Activated CD4-positive, alpha-beta T cell treated with anti-CD3 and anti-CD28 coated beads, Interleukin-2, amount 10 ng/mL, durations not matched to agents 7 days and 5 days (primary cell): ENCODE measurements around the gene SLC2A2. TPM values are rescaled to one million over a fixed set of nuclear protein-coding genes. Genes with fewer than 3 reads are reported as not detected.

Experiments
- CTCF ChIA-PET: fragments of 350-600 bp; sonication (Branson Sonifier 250); formaldehyde crosslinking; loops from one replicate; lab custom pipeline; 2021; ENCODE audit warnings: antibody characterized with exemption; lab: Charles Lee
- POLR2A ChIA-PET: fragments of 350-600 bp; sonication (Branson Sonifier 250); formaldehyde crosslinking; loops from one replicate; lab custom pipeline; 2021; ENCODE audit warnings: antibody characterized with exemption; lab: Charles Lee
- DNase-seq: peaks from one replicate; pipeline ENCODE4 v3.0.0-alpha.2; 2020
- H3K27ac Mint-ChIP-seq: one replicate; pipeline ENCODE4 v1.8.0; 2021; ENCODE audit warnings: mild to moderate bottlenecking, moderate library complexity, mixed read lengths
- H3K27me3 Mint-ChIP-seq: one replicate; pipeline ENCODE4 v1.8.0; 2021; ENCODE audit warnings: mixed read lengths
- H3K36me3 Mint-ChIP-seq: one replicate; pipeline ENCODE4 v1.8.0; 2021; ENCODE audit warnings: low read depth, mixed read lengths
- H3K4me1 Mint-ChIP-seq: one replicate; pipeline ENCODE4 v1.8.0; 2021; ENCODE audit warnings: mixed read lengths
- H3K4me3 Mint-ChIP-seq: one replicate; pipeline ENCODE4 v1.8.0; 2021; ENCODE audit warnings: mild to moderate bottlenecking, moderate library complexity, mixed read lengths
- H3K9me3 Mint-ChIP-seq: one replicate; pipeline ENCODE4 v1.8.0; 2021; ENCODE audit warnings: mixed read lengths
- total RNA-seq, 2 experiments: library from RNA; stranded (reverse); gene quantifications; one replicate each; pipeline ENCODE4 v1.2.3, GENCODE V29; 2021

Gene SLC2A2
- total RNA-seq, 2 experiments from 2014 or later, result not detected

DNA sequence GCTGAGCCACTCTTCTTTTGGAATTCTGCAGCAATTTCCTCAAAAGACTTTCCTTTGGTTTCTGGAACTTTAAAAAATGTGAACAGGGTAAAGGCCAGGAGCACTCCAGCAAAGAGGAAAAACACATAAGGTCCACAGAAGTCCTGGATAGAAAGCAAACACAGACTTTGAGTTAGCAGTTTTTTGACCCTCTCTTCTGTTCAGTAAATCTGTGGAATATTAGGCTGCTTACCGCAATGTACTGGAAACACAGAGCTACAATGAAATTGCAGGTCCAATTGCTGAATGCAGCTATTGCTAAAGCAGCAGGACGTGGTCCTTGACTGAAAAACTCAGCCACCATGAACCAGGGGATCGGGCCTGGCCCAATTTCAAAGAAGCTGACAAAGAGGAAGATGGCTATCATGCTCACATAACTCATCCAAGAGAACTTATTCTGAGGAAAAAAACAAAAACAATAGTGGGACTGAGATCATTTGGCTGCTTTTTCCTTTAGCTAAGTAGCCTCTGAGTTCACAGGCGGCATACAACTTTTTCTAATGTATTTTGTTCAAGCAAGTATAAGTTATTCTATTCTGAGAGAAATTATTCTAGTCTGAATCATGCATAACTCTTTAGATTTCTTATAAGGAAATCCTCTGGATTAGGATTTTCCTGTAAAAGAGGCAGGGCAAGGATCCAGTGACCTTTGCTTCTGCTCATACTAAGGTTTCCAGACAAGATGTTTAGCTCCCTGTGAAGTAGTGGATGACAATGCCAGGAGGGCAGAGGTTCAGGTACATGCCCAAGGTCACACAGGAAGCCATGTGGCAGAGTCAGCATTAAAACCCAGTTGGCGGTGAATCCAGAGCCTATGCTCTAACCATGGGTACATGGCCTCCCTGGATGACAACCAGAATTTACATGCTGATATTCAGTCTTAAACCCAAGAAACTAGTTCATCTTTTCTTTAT is 28.3 kb downstream of the SLC2A2 start:
- CTCF ChIA-PET, result no interaction called here
- H3K9me3 Mint-ChIP-seq, result no peaks in the 10 kb centered on the region
- no peak for DNase-seq
- H3K27me3 Mint-ChIP-seq, result peaks cover 2% of the 10 kb centered on the region
- no peak overlapping the region for H3K27ac Mint-ChIP-seq
- H3K4me3 Mint-ChIP-seq, result no peak overlapping the region
- no peaks in the 10 kb centered on the region for H3K4me1 Mint-ChIP-seq
- no peaks in the 10 kb centered on the region for H3K36me3 Mint-ChIP-seq
- POLR2A ChIA-PET, result no interaction called here

GRCh38 chr3:170992854-170993253 is 33.7 kb downstream of the SLC2A2 start:
- POLR2A ChIA-PET, result no interaction called here
- peaks cover 13% of the 10 kb centered on the region for H3K27me3 Mint-ChIP-seq
- H3K9me3 Mint-ChIP-seq, result no peaks in the 10 kb centered on the region
- CTCF ChIA-PET, result no interaction called here
- H3K36me3 Mint-ChIP-seq, result no peaks in the 10 kb centered on the region
- H3K27ac Mint-ChIP-seq, result no peak overlapping the region
- H3K4me1 Mint-ChIP-seq, result no peaks in the 10 kb centered on the region
- no peak for DNase-seq
- H3K4me3 Mint-ChIP-seq, result no peak overlapping the region

DNA sequence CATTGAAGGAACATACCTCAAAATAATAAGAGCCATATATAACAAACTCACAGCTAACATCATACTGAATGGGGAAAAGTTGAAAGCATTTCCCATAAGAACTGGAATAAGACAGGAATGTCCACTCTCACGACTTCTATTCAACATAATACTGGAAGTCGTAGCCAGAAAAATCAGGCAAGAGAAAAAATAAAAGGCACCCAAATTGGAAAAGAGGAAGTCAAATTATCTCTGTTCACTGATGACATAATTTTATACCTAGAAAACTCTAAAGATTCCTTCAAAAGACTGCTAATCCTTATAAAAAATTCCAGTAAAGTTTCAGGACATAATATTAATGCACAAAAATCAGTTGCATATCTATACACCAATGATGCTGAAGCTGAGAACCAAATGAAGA is 34.9 kb downstream of the SLC2A2 start:
- H3K9me3 Mint-ChIP-seq, result no peaks in the 10 kb centered on the region
- DNase-seq, result no peak
- CTCF ChIA-PET, result no interaction called here
- H3K27ac Mint-ChIP-seq, result no peak overlapping the region
- no peaks in the 10 kb centered on the region for H3K36me3 Mint-ChIP-seq
- peaks cover 15% of the 10 kb centered on the region for H3K27me3 Mint-ChIP-seq
- no peaks in the 10 kb centered on the region for H3K4me1 Mint-ChIP-seq
- POLR2A ChIA-PET, result no interaction called here
- H3K4me3 Mint-ChIP-seq, result no peak overlapping the region

DNA sequence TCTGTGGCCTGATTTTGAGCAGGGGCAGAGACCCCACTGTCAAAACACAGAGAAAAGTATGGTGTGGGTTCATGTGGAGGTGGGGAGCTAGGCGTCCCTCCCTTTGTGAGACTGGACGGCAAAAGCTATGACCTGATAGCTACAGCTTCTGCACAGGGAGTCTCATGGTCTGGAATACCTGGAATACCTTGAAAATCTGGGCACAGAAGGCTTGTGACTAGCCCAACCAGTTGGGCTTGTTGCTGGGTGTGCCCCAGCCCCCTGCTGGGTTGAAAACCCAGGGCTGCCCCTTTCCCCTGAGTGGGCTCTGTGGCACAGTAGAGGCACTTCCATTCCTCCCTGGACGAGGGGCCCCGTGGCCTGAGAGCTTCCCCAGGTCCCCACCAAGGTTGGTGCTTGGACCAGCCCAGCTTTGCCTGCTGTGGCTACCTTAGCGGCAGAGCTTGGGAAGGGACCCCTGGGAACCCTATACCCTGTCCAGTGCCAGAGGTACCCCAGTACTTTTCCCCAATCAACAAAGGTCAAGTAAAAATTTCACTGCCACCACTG is 37.3 kb downstream of the SLC2A2 start:
- DNase-seq, result no peak
- no peaks in the 10 kb centered on the region for H3K36me3 Mint-ChIP-seq
- CTCF ChIA-PET, result no interaction called here
- no peaks in the 10 kb centered on the region for H3K4me1 Mint-ChIP-seq
- no peak overlapping the region for H3K27ac Mint-ChIP-seq
- no peaks in the 10 kb centered on the region for H3K9me3 Mint-ChIP-seq
- peaks cover 13% of the 10 kb centered on the region for H3K27me3 Mint-ChIP-seq
- no peak overlapping the region for H3K4me3 Mint-ChIP-seq
- POLR2A ChIA-PET, result no interaction called here

DNA sequence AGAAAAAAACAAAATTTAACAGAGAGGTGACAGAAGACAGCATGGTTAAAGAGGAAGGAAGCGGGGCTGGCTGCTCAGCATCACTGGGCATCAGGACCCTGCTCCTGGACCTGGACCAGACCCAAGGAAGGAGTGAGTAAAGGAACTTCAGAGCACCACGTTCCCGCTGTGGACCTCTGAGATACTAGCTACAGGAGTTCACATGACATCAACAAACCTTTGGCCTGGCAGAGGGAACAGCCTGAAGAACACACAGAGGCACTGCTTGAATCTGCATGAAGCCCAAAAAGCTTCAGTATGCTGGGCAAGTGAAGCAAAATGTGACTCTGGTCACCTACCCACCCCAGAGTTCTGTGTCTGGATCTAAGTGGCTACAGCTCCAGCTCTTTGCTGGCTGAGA is 38.1 kb downstream of the SLC2A2 start:
- ChIA-PET CTCF (interaction anchor here (0.6 kb wide), 1 partner anchor 120 kb away, joined by 3 read pairs; no protein-coding TSS in a partner anchor), POLR2A (no interaction called here)
- H3K9me3 Mint-ChIP-seq, result no peaks in the 10 kb centered on the region
- peaks cover 16% of the 10 kb centered on the region for H3K27me3 Mint-ChIP-seq
- no peak overlapping the region for H3K4me3 Mint-ChIP-seq
- DNase-seq, result no peak
- no peaks in the 10 kb centered on the region for H3K36me3 Mint-ChIP-seq
- no peak overlapping the region for H3K27ac Mint-ChIP-seq
- no peaks in the 10 kb centered on the region for H3K4me1 Mint-ChIP-seq

DNA sequence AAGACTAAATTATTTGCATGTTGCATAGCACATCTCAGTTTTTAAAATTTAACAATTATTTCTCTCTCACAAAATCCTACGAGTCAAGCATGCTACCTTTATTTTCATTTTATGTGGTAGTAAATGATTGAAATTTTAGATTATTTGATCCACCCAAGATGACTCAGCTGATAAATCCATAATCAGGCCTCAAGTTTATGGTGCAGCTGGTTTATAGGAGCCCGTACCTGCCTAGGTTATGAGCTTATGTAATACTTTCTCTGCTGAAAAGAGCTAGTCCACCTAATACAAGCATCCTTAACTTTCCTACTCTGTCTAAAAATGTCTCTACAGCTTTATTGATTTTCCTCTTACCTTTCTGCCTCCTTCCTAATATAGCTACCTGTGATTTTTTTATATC is 41.2 kb downstream of the SLC2A2 start:
- Mint-ChIP-seq H3K36me3 (no peaks in the 10 kb centered on the region), H3K4me1 (no peaks in the 10 kb centered on the region), H3K27ac (no peak overlapping the region), H3K9me3 (no peaks in the 10 kb centered on the region), H3K4me3 (no peak overlapping the region), H3K27me3 (peaks cover 11% of the 10 kb centered on the region)
- no peak for DNase-seq
- ChIA-PET CTCF (no interaction called here), POLR2A (no interaction called here)

- ChIA-PET CTCF (no interaction called here), POLR2A (no interaction called here)
- Mint-ChIP-seq H3K9me3 (no peaks in the 10 kb centered on the region), H3K36me3 (no peaks in the 10 kb centered on the region), H3K27ac (no peak overlapping the region), H3K27me3 (peaks cover 12% of the 10 kb centered on the region), H3K4me1 (no peaks in the 10 kb centered on the region), H3K4me3 (no peak overlapping the region)
- no peak for DNase-seq
These were observed 43.8 kb downstream of the SLC2A2 start for GRCh38 chr3:170982733-170983132.

DNA sequence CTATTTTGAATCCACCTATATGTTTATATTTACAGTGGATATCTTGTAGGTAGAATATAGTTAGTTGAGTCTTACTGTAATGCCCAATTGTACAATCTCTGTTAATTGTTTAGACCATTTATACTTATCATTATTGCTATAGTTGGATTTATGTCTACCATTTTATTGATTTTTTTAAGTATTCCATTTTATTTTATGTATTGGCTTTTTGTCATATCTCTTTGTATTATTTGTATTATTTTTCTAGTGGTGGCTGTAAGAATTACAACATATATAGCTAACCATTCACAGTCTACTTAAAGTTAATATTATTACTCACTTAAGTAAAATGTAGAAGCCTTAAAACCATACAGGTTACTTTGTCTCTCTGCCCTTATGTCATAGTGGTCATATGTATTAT is 46.1 kb downstream of the SLC2A2 start:
- DNase-seq, result no peak
- H3K4me3 Mint-ChIP-seq, result no peak overlapping the region
- ChIA-PET POLR2A (no interaction called here), CTCF (no interaction called here)
- H3K27me3 Mint-ChIP-seq, result peaks cover 12% of the 10 kb centered on the region
- H3K36me3 Mint-ChIP-seq, result no peaks in the 10 kb centered on the region
- no peaks in the 10 kb centered on the region for H3K9me3 Mint-ChIP-seq
- H3K27ac Mint-ChIP-seq, result no peak overlapping the region
- no peaks in the 10 kb centered on the region for H3K4me1 Mint-ChIP-seq

GRCh38 chr3:170977949-170978745 is 48.4 kb downstream of the SLC2A2 start:
- Mint-ChIP-seq H3K9me3 (no peaks in the 10 kb centered on the region), H3K27me3 (peaks cover 8% of the 10 kb centered on the region), H3K36me3 (no peaks in the 10 kb centered on the region), H3K4me3 (no peak overlapping the region), H3K27ac (no peak overlapping the region), H3K4me1 (no peaks in the 10 kb centered on the region)
- POLR2A ChIA-PET, result no interaction called here
- CTCF ChIA-PET, result no interaction called here
- DNase-seq, result no peak

GRCh38 chr3:170976190-170976519 is 50.4 kb downstream of the SLC2A2 start:
- no peak for DNase-seq
- Mint-ChIP-seq H3K27me3 (peaks cover 23% of the 10 kb centered on the region), H3K27ac (no peak overlapping the region), H3K4me3 (no peak overlapping the region), H3K4me1 (no peaks in the 10 kb centered on the region), H3K36me3 (no peaks in the 10 kb centered on the region), H3K9me3 (no peaks in the 10 kb centered on the region)
- CTCF ChIA-PET, result no interaction called here
- POLR2A ChIA-PET, result no interaction called here

DNA sequence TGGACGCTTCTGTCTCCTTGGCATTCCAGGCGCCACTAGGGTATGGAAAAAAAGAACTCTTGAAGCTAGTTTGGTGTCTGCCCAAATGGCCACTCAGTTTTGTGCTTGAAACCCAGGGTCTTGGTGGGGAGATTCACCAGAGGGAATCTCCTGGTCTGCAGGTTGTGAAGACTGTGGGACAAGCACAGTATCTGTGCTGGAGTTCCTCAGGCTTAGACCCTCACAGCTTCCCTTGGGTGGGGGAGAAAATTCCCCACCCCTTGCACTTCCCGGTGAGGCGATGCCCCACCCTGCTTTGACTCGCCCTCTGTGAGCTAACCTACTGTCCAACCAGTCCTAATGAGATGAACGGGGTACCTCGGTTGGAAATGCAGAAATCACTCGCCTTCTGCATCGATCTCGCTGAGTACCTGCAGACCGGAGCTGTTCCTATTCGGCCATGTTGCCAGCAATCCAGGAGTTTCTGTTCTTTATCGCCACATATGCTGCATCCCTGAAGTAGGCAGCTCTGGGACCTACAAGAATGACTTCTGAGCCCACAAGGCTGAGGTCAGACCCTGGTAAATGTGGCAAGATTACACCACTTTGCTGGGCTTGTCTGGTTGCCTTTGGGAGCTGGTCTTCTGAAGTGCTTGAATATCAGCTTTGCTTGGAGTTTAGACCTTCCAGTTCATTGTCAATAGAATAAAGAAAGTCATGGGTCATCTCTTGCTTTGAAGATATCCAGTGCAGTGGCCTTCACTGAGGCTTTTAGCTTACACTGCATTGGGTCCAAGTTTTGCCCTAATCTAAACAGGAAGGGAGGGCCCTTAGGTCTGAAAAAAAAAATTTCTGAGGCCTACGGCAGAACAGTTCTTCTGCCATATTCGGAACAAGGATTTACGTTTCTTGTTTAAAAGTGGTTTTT is 51.0 kb downstream of the SLC2A2 start:
- ChIA-PET POLR2A (no interaction called here), CTCF (no interaction called here)
- Mint-ChIP-seq H3K27me3 (peaks cover 23% of the 10 kb centered on the region), H3K9me3 (no peaks in the 10 kb centered on the region), H3K4me3 (no peak overlapping the region), H3K27ac (no peak overlapping the region), H3K4me1 (no peaks in the 10 kb centered on the region), H3K36me3 (no peaks in the 10 kb centered on the region)
- no peak for DNase-seq

- no peak overlapping the region for H3K27ac Mint-ChIP-seq
- DNase-seq, result no peak
- peaks cover 3% of the 10 kb centered on the region for H3K9me3 Mint-ChIP-seq
- no peaks in the 10 kb centered on the region for H3K36me3 Mint-ChIP-seq
- no peak overlapping the region for H3K4me3 Mint-ChIP-seq
- CTCF ChIA-PET, result no interaction called here
- POLR2A ChIA-PET, result no interaction called here
- H3K4me1 Mint-ChIP-seq, result no peaks in the 10 kb centered on the region
- peaks cover 21% of the 10 kb centered on the region for H3K27me3 Mint-ChIP-seq
These were observed 51.6 kb downstream of the SLC2A2 start for GRCh38 chr3:170974872-170975271.
